ENCODE measurements around the gene MYH14. TPM values are rescaled to one million over a fixed set of nuclear protein-coding genes. Genes with fewer than 3 reads are reported as not detected.

Gene MYH14
- polyA plus RNA-seq, 1 of the 3 experiments (the other 2 are of a cell fraction): 0.02 TPM

GRCh38 chr19:50204081-50204428 lies 633 bp downstream of the MYH14 start (continued):
- no peak for TF ChIP-seq USF1 (IDR thresholded peaks at IDR 0.05; ENCODE audit: borderline replicate concordance, low read depth)

- CTCF ChIA-PET: no interaction called here
- 13% methylated on average over 23 of the region's 49 CpGs for WGBS (ENCODE audit: low lambda C conversion rate)
- POLR2A ChIA-PET: no interaction called here
Observed at GRCh38 chr19:50204811-50205675, 1.6 kb downstream of the MYH14 start.

More at GRCh38 chr19:50204811-50205675, 1.6 kb downstream of the MYH14 start:
- H4K20me1 ChIP-seq (ENCODE audit: insufficient read depth): no peaks in the 10 kb centered on the region
- H3K27me3 ChIP-seq (ENCODE audit: insufficient read depth): peaks cover 71% of the 10 kb centered on the region
- no peak for TF ChIP-seq TEAD4 (IDR thresholded peaks at IDR 0.05; ENCODE audit: borderline replicate concordance, insufficient read depth)
- TF ChIP-seq MXI1 (IDR thresholded peaks at IDR 0.05; ENCODE audit: low read depth, low read length): no peak
- TF ChIP-seq MAX (IDR thresholded peaks at IDR 0.05; ENCODE audit: low read depth): no peak
- TF ChIP-seq PBX3 (IDR thresholded peaks at IDR 0.05): no peak
- TF ChIP-seq RCOR1 (IDR thresholded peaks at IDR 0.05; ENCODE audit: low read length): no peak
- no peak for TF ChIP-seq RFX5 (IDR thresholded peaks at IDR 0.05; ENCODE audit: low read length)
- no peak for TF ChIP-seq EP300 (IDR thresholded peaks at IDR 0.05; ENCODE audit: borderline replicate concordance in 1 of 2, low read depth in 1 of 2, low read length in 1 of 2)
- TF ChIP-seq YY1 (IDR thresholded peaks at IDR 0.05; ENCODE audit: low read depth): no peak
- TF ChIP-seq USF2 (IDR thresholded peaks at IDR 0.05; ENCODE audit: borderline replicate concordance, low read depth, low read length): no peak
- TF ChIP-seq GATA2 (CRISPR knock-in tag; IDR thresholded peaks at IDR 0.05): no peak
- no peak overlapping the region for H3K4me3 ChIP-seq (ENCODE audit: low read depth in 2 of 2, low read length in 1 of 2)
- DNase-seq: peak; percentile 33
- no peaks in the 10 kb centered on the region for H3K4me1 ChIP-seq (ENCODE audit: control insufficient read depth in 1 of 2, insufficient read depth in 2 of 2, low read depth in 1 of 2, low read length in 1 of 2)
- H3K4me2 ChIP-seq: no peak overlapping the region
- no peaks in the 10 kb centered on the region for H3F3A ChIP-seq (replicated peaks; ENCODE audit: insufficient read depth)
- H3K36me3 ChIP-seq (replicated peaks in 1 of 2; ENCODE audit: control insufficient read depth in 1 of 2, insufficient read depth in 2 of 2, low read length in 1 of 2): no peaks in the 10 kb centered on the region
- no peaks in the 10 kb centered on the region for H3K9me3 ChIP-seq
- no peak overlapping the region for H2AFZ ChIP-seq (ENCODE audit: low read depth)
- no peaks in the 10 kb centered on the region for H3K9me2 ChIP-seq
- no peak overlapping the region for H3K9ac ChIP-seq
- no peak overlapping the region for H3K27ac ChIP-seq (ENCODE audit: low read depth in 2 of 2, low read length in 1 of 2)
- H3K79me2 ChIP-seq (ENCODE audit: insufficient read depth): no peaks in the 10 kb centered on the region

Measured in SK-N-SH (cell line).